Lung (tissue), 16 donors: ENCODE results near the gene PRSS2. TPM values are rescaled to one million over a fixed set of nuclear protein-coding genes. Genes with fewer than 3 reads are reported as not detected.

Source experiments
- ATAC-seq: fragments of 200-7000 bp; cut with Tn5 transposase; one replicate; pipeline ENCODE4 v1.9.1; 2020; ENCODE audit warnings: moderate number of reproducible peaks; ENCODE audit not compliant: insufficient read depth, low FRiP score
- DNase-seq, 3 donors: peaks; one replicate each; pipeline ENCODE4 v3.0.0-alpha.2; 2013 to 2017
- H3K27ac ChIP-seq, 2 donors: one replicate each; pipeline ENCODE4 v1.5.1; 2013; ENCODE audit warnings: mild to moderate bottlenecking in 2 of 2, moderate library complexity in 2 of 2, control low read depth in 1 of 2, inconsistent platforms in 1 of 2, low read depth in 1 of 2, low read length in 1 of 2
- H3K27me3 ChIP-seq, 3 donors: one replicate each; pipeline ENCODE4 v1.5.1; 2013; ENCODE audit warnings: low read length in 2 of 3; ENCODE audit not compliant: control insufficient read depth in 3 of 3, insufficient read depth in 3 of 3
- H3K36me3 ChIP-seq, 4 donors: one replicate each; pipeline ENCODE4 v1.5.1; 2013; ENCODE audit warnings: low read length in 4 of 4, mild to moderate bottlenecking in 1 of 4, moderate library complexity in 1 of 4; ENCODE audit not compliant: control insufficient read depth in 4 of 4, insufficient read depth in 4 of 4
- H3K4me1 ChIP-seq, 5 donors: one replicate each; pipeline ENCODE4 v1.5.1; 2013; ENCODE audit warnings: low read length in 5 of 5, mild to moderate bottlenecking in 2 of 5, moderate library complexity in 1 of 5; ENCODE audit not compliant: control insufficient read depth in 5 of 5, insufficient read depth in 5 of 5
- H3K4me3 ChIP-seq: one replicate; pipeline ENCODE4 v1.5.1; 2013; ENCODE audit warnings: mild to moderate bottlenecking, control low read depth, moderate library complexity
- H3K9ac ChIP-seq, 2 donors: one replicate each; pipeline ENCODE4 v1.5.1; 2013; ENCODE audit warnings: low read length in 2 of 2, control low read depth in 1 of 2; ENCODE audit not compliant: insufficient read depth in 1 of 2
- H3K9me3 ChIP-seq, 4 donors: one replicate each; pipeline ENCODE4 v1.5.1; 2013; ENCODE audit warnings: low read length in 3 of 4, mild to moderate bottlenecking in 1 of 4, moderate library complexity in 1 of 4; ENCODE audit not compliant: control insufficient read depth in 4 of 4, insufficient read depth in 3 of 4
- CTCF ChIP-seq: IDR thresholded peaks from 2 replicates; pipeline ENCODE4 v1.5.1; 2012; ENCODE audit warnings: mild to moderate bottlenecking; ENCODE audit errors: control extremely low read depth, extremely low read depth
- WGBS, 2 donors: extraction: QIAGEN DNeasy Blood & Tissue Kit; methylation state at CpG; one replicate each; pipeline ENCODE4 v1.1.7; 2013; 5-methylcytosine and 5-hydroxymethylcytosine counted together
- long read RNA-seq, 5 donors: transcript quantifications; one replicate each; lab custom pipeline, GENCODE V29; 2026
- polyA plus RNA-seq, 2 donors: library from polyadenylated mRNA; stranded (reverse); fragments of 200-250 nt; gene quantifications; one replicate each; pipeline ENCODE4 v1.2.1, GENCODE V29; 2013
- total RNA-seq, 2 donors: library from RNA; depleted of rRNA in 1 of 2; stranded (reverse); fragments of >200 nt in 1 of 2; gene quantifications; one replicate each; pipeline ENCODE4 v1.2.1, GENCODE V29; 2014 to 2021
- donor health status: control.
- donor health status: control.
- donor health status: Bipolar disorder and iron deficiency.
- donor health status: healthy.
- donor health status: DM: yes; HTN: yes; CAD: no.

The PRSS2 gene
- total RNA-seq (10 to 100 TPM in 1 of 2 donors, not detected in 1; 47.9 TPM), polyA plus RNA-seq (1 to 10 TPM in 1 of 2 donors, under 1 TPM in 1; 0.35 to 1.7 TPM)
- long read RNA-seq, donor 1: 0 reads
- long read RNA-seq, donor 2: 0 reads
- long read RNA-seq, donor 3: 0 reads
- long read RNA-seq, donor 4: 0 reads
- long read RNA-seq, donor 5: 0 reads

GRCh38 chr7:142770661-142771352, at the start of gene PRSS2:
Gene PRSS2 (plus strand): TSS chr7:142770970. CDS start chr7:142770983, 13 bp downstream.
- Histone ChIP-seq H3K36me3 (no peaks in the 10 kb centered on the region), H3K4me3 (no peak within 1 kb of the TSS), H3K27ac (no peak within 1 kb of the TSS), H3K9ac (no peak within 1 kb of the TSS), H3K27me3 (peaks cover 0 to 3% (median 0%) of the 10 kb centered on the region in 3 donors), H3K4me1 (no peaks in the 10 kb centered on the region), H3K9me3 (no peaks in the 10 kb centered on the region)
- DNase-seq (no peak), ATAC-seq (no peak)
- TF ChIP-seq CTCF: no peak
- WGBS, 2 donors: 69 to 71% methylated on average over 7 of the region's 7 CpGs

GRCh38 chr7:142720986-142721385, 49.8 kb upstream of the PRSS2 start:
- Histone ChIP-seq H3K9me3 (no peaks in the 10 kb centered on the region), H3K36me3 (no peaks in the 10 kb centered on the region), H3K4me1 (no peaks in the 10 kb centered on the region), H3K9ac (no peak overlapping the region), H3K4me3 (no peak overlapping the region), H3K27ac (no peak overlapping the region), H3K27me3 (no peaks in the 10 kb centered on the region)
- 93 to 96% methylated on average over 10 of the region's 10 CpGs for WGBS, 2 donors
- TF ChIP-seq CTCF: no peak
- peak in 1 of 3 donors; percentile 3 for DNase-seq
- no peak for ATAC-seq

- DNase-seq: no peak
Measured at GRCh38 chr7:142722248-142722794, 48.4 kb upstream of the PRSS2 start.

More at GRCh38 chr7:142722248-142722794, 48.4 kb upstream of the PRSS2 start:
- no peak for ATAC-seq
- H3K4me1 ChIP-seq: no peaks in the 10 kb centered on the region
- no peak overlapping the region for H3K27ac ChIP-seq
- no peak overlapping the region for H3K4me3 ChIP-seq
- H3K36me3 ChIP-seq: no peaks in the 10 kb centered on the region
- no peak overlapping the region for H3K9ac ChIP-seq
- H3K9me3 ChIP-seq: no peaks in the 10 kb centered on the region
- 63 to 68% methylated on average over 15 of the region's 15 CpGs for WGBS, 2 donors
- TF ChIP-seq CTCF: no peak
- no peaks in the 10 kb centered on the region for H3K27me3 ChIP-seq
